Psoas muscle (tissue), 8 donors: ENCODE measurements around the gene PGRMC2. TPM values are rescaled to one million over a fixed set of nuclear protein-coding genes. Genes with fewer than 3 reads are reported as not detected.

Experiments
- ATAC-seq, 4 donors: fragments of 200-7000 bp; cut with Tn5 transposase; one replicate each; pipeline ENCODE4 v1.9.1; 2020; ENCODE audit warnings: moderate library complexity in 3 of 4, mild to moderate bottlenecking in 2 of 4
- DNase-seq, 2 donors: peaks; one replicate each; pipeline ENCODE4 v3.0.0-alpha.2; 2020
- H3K27ac ChIP-seq: fragments of 200-600 bp; one replicate; pipeline ENCODE4 v1.8.0; 2022
- H3K27me3 ChIP-seq, 3 donors: fragments of 200-600 bp in 1 of 3; one replicate each; pipeline versions ENCODE4 v1.6.1 to v1.8.0; 2013 to 2022; ENCODE audit warnings: low read length in 2 of 3, mild to moderate bottlenecking in 2 of 3, moderate library complexity in 1 of 3; ENCODE audit not compliant: insufficient read depth in 3 of 3
- H3K36me3 ChIP-seq, 2 donors: fragments of 200-600 bp in 1 of 2; one replicate each; pipeline versions ENCODE4 v1.6.1 to v1.8.0; 2013 to 2022; ENCODE audit warnings: low read depth in 1 of 2, mild to moderate bottlenecking in 1 of 2, moderate library complexity in 1 of 2; ENCODE audit not compliant: insufficient read depth in 1 of 2
- H3K4me1 ChIP-seq: fragments of 200-600 bp; one replicate; pipeline ENCODE4 v1.8.0; 2022
- H3K4me3 ChIP-seq: fragments of 200-600 bp; one replicate; pipeline ENCODE4 v1.8.0; 2022; ENCODE audit warnings: mild to moderate bottlenecking
- H3K9me3 ChIP-seq: fragments of 200-600 bp; one replicate; pipeline ENCODE4 v1.8.0; 2022
- CTCF ChIP-seq: fragments of 200-600 bp; IDR thresholded peaks from one replicate; pipeline ENCODE4 v1.8.0; 2022; ENCODE audit warnings: antibody characterized with exemption
- WGBS, 3 donors: extraction: QIAGEN DNeasy Blood & Tissue Kit; methylation state at CpG; one replicate each; pipeline versions ENCODE4 v1.1.6 to v1.1.7; 2013; 5-methylcytosine and 5-hydroxymethylcytosine counted together
- intact Hi-C, 2 donors: fragments of 100-400 bp; cut with DNase I; formaldehyde crosslinking; loops; one replicate each; pipeline versions ENCODE4 v1.11.0 to v1.14.2; 2022
- polyA plus RNA-seq, 3 donors: library from polyadenylated mRNA; stranded (reverse); fragments of 200-250 nt; gene quantifications; one replicate each; pipeline ENCODE4 v1.2.3, GENCODE V29; 2013
- total RNA-seq, 4 donors: library from RNA; stranded (reverse); fragmentation: NEBNext Ultra II Directional in 2 of 4; extraction: Animal tissue kit (Norgen Biotek cat#: 25700) in 2 of 4; gene quantifications; one replicate each; pipeline versions ENCODE4 v1.2.1 to v1.2.4, GENCODE V29; 2021 to 2023
- donor health status: healthy with polysubstance abuse.
- donor health status: DM: no; HTN: no; CAD: no; lungs with moderate emphysema.
- donor health status: Bipolar disorder and iron deficiency.
- donor health status: healthy.
- donor health status: DM: yes; HTN: yes; CAD: no.
- donor health status: DM: no; HTN: no; CAD: no.
- donor health status: DM: no; HTN: no; CAD: no.
- donor health status: DM: yes; HTN: yes; CAD: no.

PGRMC2 gene
- total and polyA plus RNA-seq, 7 donors, result 21.9 to 43.2 (median 32.4) TPM

- intact Hi-C loops, result loop anchor here in 1 of 2 donors (10.0 kb wide), 2 partner anchors 282 to 532 kb away; no protein-coding TSS in a partner anchor
- no peak overlapping the region for H3K4me3 ChIP-seq
- no peak for TF ChIP-seq CTCF
- DNase-seq (no peak), ATAC-seq (no peak)
- H3K27ac ChIP-seq, result peak overlapping the region; percentile 17
- H3K4me1 ChIP-seq, result peaks cover 50% of the 10 kb centered on the region
- no peaks in the 10 kb centered on the region for H3K36me3 ChIP-seq
- no peaks in the 10 kb centered on the region for H3K9me3 ChIP-seq
- H3K27me3 ChIP-seq, result no peaks in the 10 kb centered on the region
These were observed 5.1 kb downstream of the PGRMC2 start for GRCh38 chr4:128282516-128282915.

GRCh38 chr4:128281354-128281753, 6.3 kb downstream of the PGRMC2 start:
- H3K9me3 ChIP-seq, result no peaks in the 10 kb centered on the region
- H3K36me3 ChIP-seq, result no peaks in the 10 kb centered on the region
- H3K27ac ChIP-seq, result no peak overlapping the region
- peaks cover 48% of the 10 kb centered on the region for H3K4me1 ChIP-seq
- no peak overlapping the region for H3K4me3 ChIP-seq
- DNase-seq (no peak), ATAC-seq (no peak)
- H3K27me3 ChIP-seq, result no peaks in the 10 kb centered on the region
- intact Hi-C loops, result loop anchor here in 1 of 2 donors (10.0 kb wide), 2 partner anchors 283 to 533 kb away; no protein-coding TSS in a partner anchor
- 95 to 100% (median 97%) methylated on average over 1 of the region's 1 CpG for WGBS, 3 donors
- no peak for TF ChIP-seq CTCF

GRCh38 chr4:128279624-128280225, 7.9 kb downstream of the PGRMC2 start:
- H3K27me3 ChIP-seq, result no peaks in the 10 kb centered on the region
- no peak overlapping the region for H3K4me3 ChIP-seq
- intact Hi-C loops, result loop anchor here in 1 of 2 donors (10.0 kb wide), 2 partner anchors 285 to 535 kb away; no protein-coding TSS in a partner anchor
- H3K9me3 ChIP-seq, result no peaks in the 10 kb centered on the region
- H3K4me1 ChIP-seq, result peaks cover 31% of the 10 kb centered on the region
- ATAC-seq, result peak in 1 of 4 donors; percentile 57
- no peak for TF ChIP-seq CTCF
- no peaks in the 10 kb centered on the region for H3K36me3 ChIP-seq
- H3K27ac ChIP-seq, result no peak overlapping the region
- no peak for DNase-seq
- WGBS, 3 donors, result 58 to 76% (median 64%) methylated on average over 2 of the region's 2 CpGs

- ATAC-seq, result no peak
- WGBS, 3 donors, result 92 to 96% (median 96%) methylated on average over 3 of the region's 3 CpGs
- TF ChIP-seq CTCF, result no peak
- Histone ChIP-seq H3K27me3 (no peaks in the 10 kb centered on the region), H3K9me3 (no peaks in the 10 kb centered on the region), H3K36me3 (no peaks in the 10 kb centered on the region), H3K27ac (no peak overlapping the region), H3K4me1 (peaks cover 22% of the 10 kb centered on the region), H3K4me3 (no peak overlapping the region)
- intact Hi-C loops, result no loop called here
- DNase-seq, result no peak
These were observed 9.8 kb downstream of the PGRMC2 start for GRCh38 chr4:128277856-128278255.

GRCh38 chr4:128275346-128275745, 12.3 kb downstream of the PGRMC2 start:
- Histone ChIP-seq H3K4me3 (no peak overlapping the region), H3K27me3 (no peaks in the 10 kb centered on the region), H3K27ac (no peak overlapping the region), H3K9me3 (no peaks in the 10 kb centered on the region), H3K4me1 (peaks cover 6% of the 10 kb centered on the region), H3K36me3 (peaks cover 0 to 20% of the 10 kb centered on the region in 2 donors)
- intact Hi-C loops, result no loop called here
- no peak for ATAC-seq
- TF ChIP-seq CTCF, result no peak
- no peak for DNase-seq
